ENCODE results near the gene COG5. TPM values are rescaled to one million over a fixed set of nuclear protein-coding genes. Genes with fewer than 3 reads are reported as not detected.

COG5 gene
- total and polyA plus RNA-seq, 9 of the 15 experiments (the other 6 are each of a cell fraction or from before 2014, with no cell fraction given) = 15.3 to 75.1 (median 56.4) TPM

DNA sequence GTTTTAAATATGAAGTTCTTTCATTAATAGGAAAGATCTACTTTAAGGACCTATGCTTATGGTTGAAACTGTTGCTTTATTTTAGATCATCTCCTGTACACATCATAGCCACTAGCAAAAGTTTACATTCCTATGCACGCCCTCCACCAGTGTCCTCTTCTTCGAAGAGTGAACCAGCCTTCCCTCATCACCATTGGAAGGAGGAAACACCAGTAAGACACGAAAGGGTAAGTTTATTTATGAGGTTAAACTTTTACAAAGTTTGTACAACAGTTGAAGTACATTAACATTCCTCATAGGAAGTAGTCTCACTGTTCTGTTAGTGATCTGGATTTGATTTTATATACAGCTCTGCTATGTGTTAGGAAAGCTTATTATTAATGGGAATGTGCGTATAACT is 378.0 kb downstream of the COG5 start:
- no peak for FAIRE-seq
- ChIA-PET CTCF (ENCODE audit: low intra/inter-chr PET ratio) (no interaction called here), POLR2A (interaction anchor here (0.6 kb wide), 1 partner anchor 433 kb away, joined by 3 read pairs; no protein-coding TSS in a partner anchor)

More for the DNA sequence above, 378.0 kb downstream of the COG5 start:
- 0 out of 3 replicates have a peak, but pooled peaks have one; percentile 14 for ATAC-seq
- Histone ChIP-seq H3K4me2 (ENCODE audit: insufficient read depth, low read length) (no peak overlapping the region), H3K4me3 (no peak overlapping the region), H3K27ac (ENCODE audit: extremely low read depth, low read depth, low read length) (no peak overlapping the region), H3K9me1 (ENCODE audit: control insufficient read depth, insufficient read depth, low read length) (no peaks in the 10 kb centered on the region), H2AFZ (ENCODE audit: low read depth, low read length) (no peak overlapping the region), H3K36me3 (ENCODE audit: control insufficient read depth, insufficient read depth, low read length) (peaks cover 76% of the 10 kb centered on the region), H3K79me2 (ENCODE audit: control insufficient read depth, insufficient read depth, low read length) (no peaks in the 10 kb centered on the region), H3K4me1 (replicated peaks in 1 of 2; ENCODE audit: control insufficient read depth in 2 of 2, insufficient read depth in 2 of 2, low read length in 2 of 2) (0 out of 5 replicates have a peak, but pooled peaks cover 0 to under 1% of the 10 kb centered on the region in 2 experiments), H4K20me1 (replicated peaks; ENCODE audit: control insufficient read depth, insufficient read depth, low read length) (no peaks in the 10 kb centered on the region), H3K27me3 (ENCODE audit: control insufficient read depth in 2 of 2, insufficient read depth in 2 of 2, low read length in 2 of 2) (no peaks in the 10 kb centered on the region), H3K9me3 (replicated peaks; ENCODE audit: control insufficient read depth, insufficient read depth, low read depth, low read length) (no peaks in the 10 kb centered on the region), H3K9ac (ENCODE audit: insufficient read depth in 1 of 2, low read depth in 2 of 2, low read length in 2 of 2) (no peak overlapping the region)
- TF ChIP-seq XRCC3 (IDR thresholded peaks at IDR 0.05) (no peak), HNRNPH1 (optimal IDR thresholded peaks at IDR 0.05; ENCODE audit: low read depth, low read length) (no peak), SLC30A9 (CRISPR knock-in tag; IDR thresholded peaks at IDR 0.05) (no peak), HMG20B (CRISPR knock-in tag; IDR thresholded peaks at IDR 0.05) (no peak), IRF2 (CRISPR knock-in tag; IDR thresholded peaks at IDR 0.05) (no peak), ZNF77 (CRISPR knock-in tag; IDR thresholded peaks at IDR 0.05) (no peak), ZNF184 (CRISPR knock-in tag; IDR thresholded peaks at IDR 0.05) (no peak)
- TF ChIP-seq, protein P1, sequence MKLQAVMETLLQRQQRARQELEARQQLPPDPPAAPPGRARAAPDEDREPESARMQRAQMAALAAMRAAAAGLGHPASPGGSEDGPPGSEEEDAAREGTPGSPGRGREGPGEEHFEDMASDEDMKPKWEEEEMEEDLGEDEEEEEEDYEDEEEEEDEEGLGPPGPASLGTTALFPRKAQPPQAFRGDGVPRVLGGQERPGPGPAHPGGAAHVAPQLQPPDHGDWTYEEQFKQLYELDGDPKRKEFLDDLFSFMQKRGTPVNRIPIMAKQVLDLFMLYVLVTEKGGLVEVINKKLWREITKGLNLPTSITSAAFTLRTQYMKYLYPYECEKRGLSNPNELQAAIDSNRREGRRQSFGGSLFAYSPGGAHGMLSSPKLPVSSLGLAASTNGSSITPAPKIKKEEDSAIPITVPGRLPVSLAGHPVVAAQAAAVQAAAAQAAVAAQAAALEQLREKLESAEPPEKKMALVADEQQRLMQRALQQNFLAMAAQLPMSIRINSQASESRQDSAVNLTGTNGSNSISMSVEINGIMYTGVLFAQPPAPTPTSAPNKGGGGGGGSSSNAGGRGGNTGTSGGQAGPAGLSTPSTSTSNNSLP (IDR thresholded peaks at IDR 0.05; ENCODE audit: borderline replicate concordance, low read depth, low read length) = no peak
- TF ChIP-seq, protein P2, sequence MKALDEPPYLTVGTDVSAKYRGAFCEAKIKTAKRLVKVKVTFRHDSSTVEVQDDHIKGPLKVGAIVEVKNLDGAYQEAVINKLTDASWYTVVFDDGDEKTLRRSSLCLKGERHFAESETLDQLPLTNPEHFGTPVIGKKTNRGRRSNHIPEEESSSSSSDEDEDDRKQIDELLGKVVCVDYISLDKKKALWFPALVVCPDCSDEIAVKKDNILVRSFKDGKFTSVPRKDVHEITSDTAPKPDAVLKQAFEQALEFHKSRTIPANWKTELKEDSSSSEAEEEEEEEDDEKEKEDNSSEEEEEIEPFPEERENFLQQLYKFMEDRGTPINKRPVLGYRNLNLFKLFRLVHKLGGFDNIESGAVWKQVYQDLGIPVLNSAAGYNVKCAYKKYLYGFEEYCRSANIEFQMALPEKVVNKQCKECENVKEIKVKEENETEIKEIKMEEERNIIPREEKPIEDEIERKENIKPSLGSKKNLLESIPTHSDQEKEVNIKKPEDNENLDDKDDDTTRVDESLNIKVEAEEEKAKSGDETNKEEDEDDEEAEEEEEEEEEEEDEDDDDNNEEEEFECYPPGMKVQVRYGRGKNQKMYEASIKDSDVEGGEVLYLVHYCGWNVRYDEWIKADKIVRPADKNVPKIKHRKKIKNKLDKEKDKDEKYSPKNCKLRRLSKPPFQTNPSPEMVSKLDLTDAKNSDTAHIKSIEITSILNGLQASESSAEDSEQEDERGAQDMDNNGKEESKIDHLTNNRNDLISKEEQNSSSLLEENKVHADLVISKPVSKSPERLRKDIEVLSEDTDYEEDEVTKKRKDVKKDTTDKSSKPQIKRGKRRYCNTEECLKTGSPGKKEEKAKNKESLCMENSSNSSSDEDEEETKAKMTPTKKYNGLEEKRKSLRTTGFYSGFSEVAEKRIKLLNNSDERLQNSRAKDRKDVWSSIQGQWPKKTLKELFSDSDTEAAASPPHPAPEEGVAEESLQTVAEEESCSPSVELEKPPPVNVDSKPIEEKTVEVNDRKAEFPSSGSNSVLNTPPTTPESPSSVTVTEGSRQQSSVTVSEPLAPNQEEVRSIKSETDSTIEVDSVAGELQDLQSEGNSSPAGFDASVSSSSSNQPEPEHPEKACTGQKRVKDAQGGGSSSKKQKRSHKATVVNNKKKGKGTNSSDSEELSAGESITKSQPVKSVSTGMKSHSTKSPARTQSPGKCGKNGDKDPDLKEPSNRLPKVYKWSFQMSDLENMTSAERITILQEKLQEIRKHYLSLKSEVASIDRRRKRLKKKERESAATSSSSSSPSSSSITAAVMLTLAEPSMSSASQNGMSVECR (CRISPR knock-in tag; IDR thresholded peaks at IDR 0.05) = no peak
- in situ Hi-C loops (cut with MboI) = loop anchor here (5.0 kb wide), 1 partner anchor 687 kb away; no protein-coding TSS in a partner anchor
- BruUV-seq (replicated peaks) = no TSS peak
- DNase-seq (ENCODE audit: extremely low read depth in 1 of 4, low spot score in 3 of 4) = no peak
- intact Hi-C loops (cut with micrococcal nuclease) = no loop called here
- WGBS (ENCODE audit: insufficient coverage, low coverage, missing lambda C conversion rate) = 68% methylated on average over 4 of the region's 4 CpGs
